KOPT-K1 (cell line): Measurements from ENCODE around the gene SCAF4.
"Not testable (repeated sequence)": the region's sequence is repeated elsewhere in the genome, so short reads cannot be mapped to it uniquely, and the experiment has no call there.

ENCODE experiments used
- H3K27ac ChIP-seq: fragments of 200-600 bp; sonication (generic); 2 replicates; pipeline ENCODE4 v1.5.1; 2016; ENCODE audit warnings: antibody characterized with exemption, mild to moderate bottlenecking, low read depth, low read length; ENCODE audit not compliant: poor library complexity, severe bottlenecking
- H3K36me3 ChIP-seq: fragments of 200-600 bp; sonication (generic); 2 replicates; pipeline ENCODE4 v1.5.1; 2017; ENCODE audit warnings: antibody characterized with exemption, mild to moderate bottlenecking, low read length, moderate library complexity; ENCODE audit not compliant: insufficient read depth
- H3K9me3 ChIP-seq: fragments of 200-600 bp; sonication (generic); 2 replicates; pipeline ENCODE4 v1.5.1; 2017; ENCODE audit warnings: antibody characterized with exemption, low read length, mild to moderate bottlenecking; ENCODE audit not compliant: insufficient read depth, poor library complexity, severe bottlenecking

SCAF4 gene

DNA sequence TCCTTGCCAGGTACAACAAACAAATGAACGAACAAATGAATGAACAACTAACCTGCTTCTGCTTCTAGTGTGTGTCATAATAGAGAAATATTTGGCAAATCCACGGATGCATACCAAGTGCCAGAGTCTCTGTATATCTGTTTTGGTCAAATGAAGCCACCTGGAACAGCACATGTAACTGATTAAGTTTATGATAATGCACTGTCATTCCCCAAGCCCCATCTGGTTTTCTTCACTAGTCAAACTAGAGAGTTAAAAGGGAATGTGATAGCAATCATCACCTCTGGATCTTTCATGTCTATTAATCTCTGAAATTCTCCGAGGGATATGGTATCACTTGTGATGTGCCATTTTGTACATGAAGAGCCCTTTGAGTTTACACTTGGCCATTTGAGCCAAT is 21.0 kb upstream of the SCAF4 start:
- Histone ChIP-seq H3K27ac (no peak overlapping the region), H3K36me3 (no peaks in the 10 kb centered on the region), H3K9me3 (no peaks in the 10 kb centered on the region)

DNA sequence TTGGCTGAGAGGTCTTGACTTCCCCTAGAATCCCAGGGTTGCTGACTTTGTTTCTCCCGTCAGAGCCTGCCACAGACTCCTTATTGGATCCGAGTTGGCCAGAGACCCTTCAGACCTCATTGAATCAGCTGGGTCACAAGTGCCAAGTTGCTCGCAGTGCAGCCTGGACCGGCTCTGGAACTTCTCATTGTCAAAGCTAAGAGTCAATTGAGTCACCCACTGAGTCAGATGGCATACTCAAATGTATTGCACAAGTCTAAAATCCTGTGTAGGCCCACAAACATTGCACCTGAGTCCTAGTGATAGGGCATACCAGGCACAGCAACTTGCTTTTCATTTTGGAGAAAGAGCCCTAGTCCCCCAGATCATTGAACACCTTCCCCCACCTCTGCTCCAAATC is 20.4 kb upstream of the SCAF4 start:
- Histone ChIP-seq H3K36me3 (no peaks in the 10 kb centered on the region), H3K27ac (no peak overlapping the region), H3K9me3 (no peaks in the 10 kb centered on the region)

DNA sequence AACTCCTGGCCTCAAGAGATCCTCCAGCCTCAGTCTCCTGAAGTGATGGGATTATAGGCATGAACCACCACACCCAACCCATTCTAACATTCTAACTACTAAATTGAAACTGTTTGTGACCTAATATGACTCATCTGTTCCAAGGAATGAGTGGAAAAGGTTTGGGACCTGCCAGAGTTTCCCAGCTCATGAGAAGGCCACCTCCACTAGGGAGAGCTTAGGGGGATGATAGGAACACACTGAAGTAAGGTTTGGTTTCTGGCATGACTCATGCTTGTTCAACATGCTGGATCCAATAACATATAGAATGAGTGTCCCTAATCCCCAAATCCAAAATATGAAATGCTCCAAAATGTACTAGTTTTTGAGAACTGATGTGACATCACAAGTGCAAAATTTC is 18.9 kb upstream of the SCAF4 start:
- Histone ChIP-seq H3K27ac (no peak overlapping the region), H3K9me3 (peaks cover 5% of the 10 kb centered on the region), H3K36me3 (no peaks in the 10 kb centered on the region)

DNA sequence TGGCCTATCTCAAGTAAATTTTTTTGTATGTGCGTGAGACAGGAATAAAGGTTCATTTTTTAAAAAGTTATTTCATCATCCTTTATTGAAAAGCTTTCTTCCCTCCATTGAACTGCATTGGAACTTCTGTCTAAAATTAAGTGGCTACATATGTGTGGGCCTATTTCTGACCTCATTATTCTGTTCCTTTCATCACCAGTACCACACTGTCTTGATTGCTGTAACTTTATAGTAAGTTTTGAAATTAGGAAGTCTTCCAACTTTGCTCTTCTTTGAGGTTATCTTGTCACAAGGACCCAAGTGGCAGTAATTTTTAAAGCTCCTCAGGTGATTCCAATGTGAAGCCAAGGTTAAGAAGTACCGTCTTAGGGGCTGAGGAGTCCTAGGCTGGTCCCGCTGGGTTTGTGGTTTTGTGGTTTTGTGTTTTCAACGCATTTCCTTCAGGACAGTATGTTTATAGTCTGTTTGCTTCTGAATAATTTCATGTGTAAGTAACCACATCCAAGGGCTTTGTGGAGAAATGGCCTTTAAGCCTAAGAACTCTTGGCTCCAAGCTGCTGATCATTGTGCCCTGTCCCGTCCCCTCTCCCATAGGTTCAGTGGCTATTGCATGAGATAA is 12.4 kb upstream of the SCAF4 start:
- no peaks in the 10 kb centered on the region for H3K36me3 ChIP-seq
- no peak overlapping the region for H3K27ac ChIP-seq
- peaks cover 10% of the 10 kb centered on the region for H3K9me3 ChIP-seq

DNA sequence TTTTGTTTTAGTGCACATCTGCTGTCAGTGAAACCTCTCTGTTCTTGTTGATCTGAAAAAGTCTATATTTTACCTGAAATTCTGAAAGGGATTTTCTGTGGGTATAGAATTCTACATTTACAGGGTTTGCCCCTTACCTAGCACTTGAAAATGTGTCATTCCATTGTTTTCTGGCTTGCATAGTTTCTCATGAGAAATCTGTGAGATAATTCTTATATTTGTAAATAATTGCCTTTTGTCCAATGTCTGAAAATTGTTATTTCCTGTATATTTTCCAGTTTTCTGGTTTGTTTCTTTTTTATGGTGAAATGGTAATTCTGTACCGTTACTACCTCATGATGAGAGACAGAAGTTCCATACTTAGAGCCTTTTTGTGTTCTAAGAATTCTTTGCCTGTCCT is 11.8 kb upstream of the SCAF4 start:
- H3K9me3 ChIP-seq: peaks cover 10% of the 10 kb centered on the region
- no peaks in the 10 kb centered on the region for H3K36me3 ChIP-seq
- no peak overlapping the region for H3K27ac ChIP-seq

DNA sequence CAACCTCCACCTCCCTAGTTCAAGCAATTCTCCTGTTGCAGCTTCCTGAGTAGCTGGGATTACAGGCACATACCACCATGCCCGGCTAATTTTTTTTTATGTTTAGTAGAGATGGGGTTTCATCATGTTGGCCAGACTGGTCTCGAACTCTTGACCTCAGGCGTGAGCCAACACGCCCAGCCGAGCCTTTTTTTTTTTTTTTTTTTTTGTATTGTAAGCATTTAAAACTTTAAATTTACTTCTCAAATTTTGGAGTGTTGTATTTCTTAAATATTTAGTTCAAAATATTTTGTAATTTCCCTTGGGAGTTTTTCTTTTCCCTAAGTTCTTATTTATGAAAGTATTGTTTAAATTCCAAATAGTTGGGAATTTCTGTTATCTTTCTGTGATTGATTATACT is 9.2 kb upstream of the SCAF4 start:
- Histone ChIP-seq H3K9me3 (peaks cover 8% of the 10 kb centered on the region), H3K36me3 (no peaks in the 10 kb centered on the region), H3K27ac (no peak overlapping the region)

DNA sequence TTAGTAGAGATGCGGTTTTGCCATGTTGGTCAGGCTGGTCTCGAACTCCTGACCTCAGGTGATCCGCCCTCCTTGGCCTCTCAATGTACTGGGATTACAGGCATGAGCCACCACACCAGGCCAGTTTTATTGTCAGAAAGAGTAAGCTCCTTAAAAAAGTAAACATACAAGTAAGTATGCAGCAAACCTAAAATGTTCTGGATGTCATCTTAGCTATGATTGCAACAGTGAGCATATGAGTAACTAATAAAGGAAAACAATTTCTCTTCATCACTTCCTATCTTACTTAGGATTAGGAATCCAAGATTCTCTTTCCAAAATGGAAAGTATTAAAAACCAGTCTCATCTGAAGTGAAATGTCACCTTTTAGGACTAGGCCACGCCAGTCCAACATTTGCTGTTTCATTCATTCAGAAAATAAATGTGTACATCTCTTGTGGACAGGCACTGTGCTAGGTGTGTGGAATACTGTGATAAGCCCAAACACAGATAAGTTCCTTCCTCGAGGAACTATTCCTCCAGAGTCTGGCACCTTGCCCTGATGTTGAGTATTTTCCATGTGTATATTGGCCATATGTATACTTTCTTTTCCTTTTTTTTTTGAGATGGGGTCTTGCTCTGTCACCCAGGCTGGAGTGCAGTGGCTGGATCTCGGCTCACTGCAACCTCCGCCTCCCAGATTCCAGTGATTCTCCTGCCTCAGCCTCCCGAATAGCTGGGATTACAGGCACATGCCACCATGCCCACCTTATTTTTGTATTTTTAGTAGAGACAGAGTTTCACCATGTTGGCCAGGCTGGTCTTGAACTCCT is 5.9 kb upstream of the SCAF4 start:
- H3K36me3 ChIP-seq, H3K27ac ChIP-seq, H3K9me3 ChIP-seq: not testable (repeated sequence)

DNA sequence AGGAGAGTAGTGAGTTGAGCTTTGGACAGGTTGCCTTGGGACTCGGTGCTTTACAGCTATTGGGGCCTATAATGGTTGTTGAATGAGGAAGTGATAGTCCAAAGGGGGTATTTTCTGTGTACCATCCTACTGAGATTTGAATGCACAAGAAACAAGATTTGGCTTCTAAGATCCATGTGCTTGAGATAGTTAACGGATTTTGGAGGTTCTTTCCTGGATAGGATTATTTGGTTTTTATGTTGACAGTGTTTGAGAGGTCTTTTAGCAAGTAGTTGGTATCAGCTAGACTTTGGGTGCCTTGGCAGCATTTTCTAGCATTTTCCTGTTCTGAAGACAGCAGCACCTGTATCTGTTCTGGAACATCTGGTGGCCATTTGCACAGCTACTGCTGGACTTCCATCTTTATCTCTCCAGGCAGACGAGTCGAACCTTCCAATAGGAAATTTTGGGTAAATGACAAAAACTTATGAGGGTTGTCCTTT is 3.6 kb upstream of the SCAF4 start:
- Histone ChIP-seq H3K36me3 (no peaks in the 10 kb centered on the region), H3K27ac (no peak overlapping the region), H3K9me3 (no peaks in the 10 kb centered on the region)

DNA sequence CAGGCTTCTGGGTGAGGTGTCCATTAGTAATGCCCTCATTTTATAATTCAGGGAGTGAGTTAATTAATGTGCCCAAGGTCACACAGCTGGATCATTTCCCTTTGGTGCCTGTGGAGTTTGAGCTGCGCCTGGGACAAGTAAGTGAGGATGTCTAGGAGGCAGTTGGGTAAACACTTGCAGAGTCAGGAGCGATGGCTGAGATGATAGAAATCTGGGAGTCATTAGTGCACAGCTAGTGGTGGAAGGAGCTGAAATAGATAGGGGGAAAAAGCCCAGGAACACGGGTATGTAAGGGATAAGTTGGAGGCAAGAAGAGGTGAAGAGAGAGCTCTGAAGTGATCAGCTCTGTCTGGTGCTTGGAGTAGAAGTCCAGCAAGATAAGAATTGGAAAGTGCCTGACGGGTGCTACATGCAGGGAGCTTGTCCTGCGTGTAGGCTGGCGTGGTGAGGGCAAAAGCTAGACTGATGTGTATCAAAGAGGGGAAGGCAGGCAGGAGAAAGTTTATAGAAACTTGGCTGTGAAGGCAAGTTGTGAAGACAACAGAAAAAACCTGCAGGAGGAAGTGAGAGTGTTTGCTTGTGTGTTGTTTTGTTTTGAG is 1.7 kb upstream of the SCAF4 start:
- Histone ChIP-seq H3K27ac (peak overlapping the region; percentile 10), H3K9me3 (no peaks in the 10 kb centered on the region), H3K36me3 (peaks cover 9% of the 10 kb centered on the region; the same call in 1 of the 2 replicates)

DNA sequence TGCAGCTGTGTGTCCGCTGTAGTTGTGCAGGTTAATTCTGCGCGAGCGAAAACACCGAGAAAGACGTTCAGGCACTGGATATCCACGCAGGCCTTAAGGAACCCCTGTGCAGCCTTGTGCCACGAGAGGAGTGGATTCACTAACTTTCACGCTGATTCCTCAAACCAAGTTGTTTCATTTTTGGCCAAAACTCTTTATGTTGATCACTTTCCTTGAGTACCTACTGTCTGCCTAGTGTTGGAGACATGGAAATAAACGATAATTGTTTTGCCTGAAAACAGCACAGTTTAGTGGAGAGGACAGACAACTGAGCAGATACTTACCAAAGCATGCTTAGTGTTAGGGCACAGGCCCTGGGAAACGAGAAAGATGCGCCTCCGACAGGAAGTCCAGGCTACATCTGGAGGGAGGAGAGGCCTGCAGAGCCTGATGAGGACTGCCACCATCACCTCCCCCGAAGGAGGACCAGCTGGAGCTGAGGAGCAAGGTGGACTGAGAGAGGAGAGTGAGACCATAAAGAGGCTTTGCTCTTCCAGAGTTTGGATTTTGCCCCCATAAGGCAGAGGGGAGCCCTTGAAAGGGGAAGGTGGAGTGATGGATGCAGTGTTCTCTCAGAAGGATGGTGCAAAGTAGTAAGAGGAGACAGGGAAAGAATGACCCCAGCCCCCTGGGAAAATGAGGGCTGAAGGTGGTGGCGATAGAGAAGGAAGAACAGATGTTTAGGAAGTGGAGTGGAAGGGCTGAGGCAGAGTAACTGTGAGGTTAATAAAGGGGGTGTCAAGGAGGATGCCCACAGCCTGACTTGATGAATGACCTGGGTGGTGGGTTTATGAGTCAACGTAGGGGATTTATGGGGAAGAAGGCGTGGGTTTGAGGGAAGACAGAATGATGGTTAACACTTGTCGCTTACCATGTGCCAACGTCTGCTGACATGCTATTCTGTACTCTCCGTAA is 956 bp upstream of the SCAF4 start:
- Histone ChIP-seq H3K9me3 (no peaks in the 10 kb centered on the region), H3K36me3 (peaks cover 12% of the 10 kb centered on the region; the same call in 1 of the 2 replicates), H3K27ac (peak overlapping the region; percentile 90)

DNA sequence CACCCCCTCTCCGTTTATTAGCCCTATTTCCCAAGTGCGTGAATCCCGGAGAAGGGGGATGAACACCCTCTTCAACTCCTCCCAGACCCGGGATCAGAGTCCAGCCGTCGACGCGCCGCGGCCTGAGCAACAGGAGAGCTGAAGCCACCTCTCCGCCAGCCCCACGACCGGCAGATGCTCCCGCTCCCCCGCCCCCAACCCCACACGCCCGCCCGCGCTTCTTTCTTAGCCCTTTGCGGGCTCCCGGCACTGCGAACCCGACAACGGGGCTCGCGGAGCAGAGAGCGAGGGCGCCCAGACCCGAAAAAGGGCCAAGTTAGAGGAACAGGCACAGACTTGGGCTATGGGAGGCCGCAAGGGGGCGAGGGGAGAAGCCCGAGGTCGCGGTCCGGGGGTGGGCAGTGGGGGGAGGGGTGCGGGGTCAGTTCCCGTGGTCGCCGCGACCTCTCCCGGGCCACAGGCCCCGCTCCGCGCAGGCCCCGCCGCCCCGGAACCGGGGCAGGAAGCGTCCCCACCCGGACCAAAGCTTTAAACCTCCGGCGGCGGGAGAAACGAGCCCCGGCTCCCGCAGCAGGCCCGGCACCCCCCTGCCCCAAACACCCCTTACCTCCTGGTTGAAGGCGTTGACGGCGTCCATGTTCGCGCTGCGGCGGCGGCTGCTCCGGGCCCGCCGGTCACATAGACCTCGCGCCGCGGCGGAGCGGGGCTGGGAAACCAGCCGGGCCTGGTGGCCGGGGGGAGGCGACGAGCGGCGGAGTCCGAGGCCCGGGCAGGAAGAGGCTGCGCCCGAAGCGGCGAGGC is 662 bp downstream of the SCAF4 start:
- Histone ChIP-seq H3K27ac (peak overlapping the region; percentile 90), H3K9me3 (no peaks in the 10 kb centered on the region), H3K36me3 (peaks cover 27% of the 10 kb centered on the region)

DNA sequence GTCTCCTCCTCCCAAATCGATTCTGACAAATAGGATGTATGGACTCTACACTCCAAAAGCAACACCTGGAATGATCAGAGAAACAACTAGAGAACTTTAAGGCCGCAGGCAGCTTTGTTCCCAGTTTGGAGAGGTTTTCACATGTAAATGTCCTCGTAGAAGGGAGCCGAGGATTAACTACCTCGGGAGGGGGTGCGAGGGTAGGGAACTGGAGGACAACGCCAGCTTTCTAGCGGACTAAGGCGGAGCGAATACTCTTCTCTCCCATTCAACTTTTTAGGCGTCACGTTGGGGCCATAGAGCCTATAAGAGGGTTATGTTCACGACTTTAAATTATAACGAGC is 1.2 kb downstream of the SCAF4 start:
- Histone ChIP-seq H3K9me3 (no peaks in the 10 kb centered on the region), H3K27ac (peak overlapping the region; percentile 90), H3K36me3 (peaks cover 29% of the 10 kb centered on the region)

DNA sequence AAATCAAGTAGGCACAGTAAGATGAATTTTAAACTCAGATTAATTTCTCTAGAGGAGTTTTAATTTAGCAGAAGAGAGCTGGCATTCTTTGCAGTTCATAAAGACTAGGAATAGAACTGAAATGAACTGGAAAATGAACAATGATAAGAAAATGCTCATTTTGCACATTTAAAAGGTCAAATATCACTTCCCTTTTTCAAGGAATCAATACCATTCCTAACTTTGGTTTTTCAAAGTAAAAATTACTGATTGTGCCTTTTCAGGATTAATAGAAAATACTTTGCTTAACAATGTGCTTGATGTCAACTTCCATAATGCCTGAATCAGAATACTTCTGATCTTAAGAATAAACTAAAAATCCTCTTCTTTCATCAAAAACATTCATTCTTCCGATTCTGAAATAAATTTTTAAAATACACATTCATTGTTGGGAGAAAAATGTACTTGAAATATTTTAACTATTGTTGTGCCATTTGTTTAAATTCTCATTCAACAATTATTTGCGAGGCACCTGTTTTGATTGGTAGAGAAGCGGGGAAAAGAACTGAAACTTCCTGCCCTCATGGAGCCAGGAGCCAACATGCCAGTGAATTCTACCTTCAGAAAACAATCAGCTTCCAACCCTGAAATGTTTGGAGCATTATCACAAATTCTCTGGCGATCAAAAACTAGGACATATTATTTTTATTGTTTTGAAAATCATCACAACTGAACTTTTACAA is 2.1 kb downstream of the SCAF4 start:
- H3K36me3 ChIP-seq: peaks cover 29% of the 10 kb centered on the region
- H3K27ac ChIP-seq: no peak overlapping the region
- no peaks in the 10 kb centered on the region for H3K9me3 ChIP-seq

DNA sequence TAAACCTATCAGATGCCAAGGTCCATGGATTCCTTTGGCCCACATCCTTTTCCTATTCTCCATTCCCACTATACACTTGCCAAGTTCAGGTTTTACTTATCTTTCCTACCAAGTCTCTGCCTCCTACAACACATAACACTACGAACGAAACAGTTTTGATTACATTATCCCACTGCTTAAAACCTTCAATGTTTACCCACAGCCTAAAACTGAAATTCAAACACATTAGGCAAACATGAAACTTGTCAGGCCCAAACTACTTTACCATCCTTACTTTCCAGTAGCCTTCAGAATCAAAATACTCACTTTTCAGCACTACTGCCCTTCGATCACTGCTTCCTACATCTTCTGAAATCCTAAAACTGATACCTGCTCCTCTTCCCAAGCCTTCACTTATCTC is 3.0 kb downstream of the SCAF4 start:
- Histone ChIP-seq H3K27ac (no peak overlapping the region), H3K9me3 (no peaks in the 10 kb centered on the region), H3K36me3 (peaks cover 29% of the 10 kb centered on the region)
